HG02642 (cell line): Measurements from ENCODE around the gene MAP2.

ENCODE experiments used
- ATAC-seq: cut with Tn5 transposase; IDR thresholded peaks from one replicate; pipeline ENCODE4 v1.9.1; 2021; ENCODE audit warnings: mild to moderate bottlenecking; ENCODE audit not compliant: unreplicated experiment, poor library complexity

Gene MAP2

DNA sequence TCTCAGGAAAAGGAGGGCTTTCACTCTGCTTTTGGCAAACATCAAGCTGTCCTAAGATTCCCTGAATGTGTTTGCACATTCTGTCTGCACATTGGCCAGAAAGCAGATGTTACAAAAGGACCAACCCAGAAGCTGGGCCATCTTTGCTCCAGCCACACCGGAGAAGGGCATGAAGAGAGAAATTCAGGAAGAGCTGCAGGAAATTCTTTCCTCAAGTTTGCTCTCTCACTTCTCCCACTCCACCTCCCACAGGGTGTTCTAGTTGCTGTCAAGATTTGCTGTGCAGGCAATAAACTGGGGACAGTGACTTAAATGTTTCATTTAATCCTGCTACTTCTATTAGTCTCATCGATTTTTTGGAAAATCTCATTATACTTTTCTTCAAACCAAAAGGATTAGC, 210.1 kb downstream of the MAP2 start:
- no peak for ATAC-seq

DNA sequence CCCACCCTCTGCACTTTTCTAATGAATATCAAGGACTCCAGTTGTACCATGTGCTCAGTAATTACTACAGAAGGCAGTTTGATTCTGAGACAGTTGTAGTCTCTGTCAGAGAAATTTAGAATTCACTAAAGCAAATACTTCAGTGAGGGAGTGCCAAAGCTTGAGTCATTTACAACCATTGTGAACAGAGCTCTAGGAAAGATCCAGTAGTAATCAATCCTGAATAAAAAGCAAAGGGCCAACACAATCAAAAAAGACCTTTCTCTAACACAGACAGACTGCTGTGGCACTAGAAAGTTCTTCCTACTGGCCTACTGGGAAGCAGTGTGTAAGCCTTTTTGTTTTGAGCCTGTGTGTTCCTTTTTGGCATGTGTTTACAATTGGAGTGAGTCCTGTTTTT, 212.2 kb downstream of the MAP2 start:
- no peak for ATAC-seq

DNA sequence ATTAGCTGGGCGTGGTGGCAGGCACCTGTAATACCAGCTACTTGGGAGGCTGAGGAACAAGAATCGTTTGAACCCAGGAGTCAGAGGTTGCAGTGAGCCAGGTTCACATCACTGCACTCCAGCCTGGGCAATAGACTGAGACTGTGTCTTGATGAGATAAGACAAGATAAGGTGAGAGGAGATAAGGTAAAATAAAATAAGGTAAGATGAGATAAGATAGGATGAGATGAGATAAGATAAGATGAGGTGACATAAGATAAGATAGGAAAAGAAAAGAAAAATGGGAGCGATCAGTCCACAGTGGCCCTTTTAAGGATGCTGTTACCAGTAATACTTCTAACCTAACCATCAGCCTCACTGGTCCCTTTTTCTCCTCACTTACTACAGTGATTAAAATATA, 213.4 kb downstream of the MAP2 start:
- ATAC-seq = no peak

DNA sequence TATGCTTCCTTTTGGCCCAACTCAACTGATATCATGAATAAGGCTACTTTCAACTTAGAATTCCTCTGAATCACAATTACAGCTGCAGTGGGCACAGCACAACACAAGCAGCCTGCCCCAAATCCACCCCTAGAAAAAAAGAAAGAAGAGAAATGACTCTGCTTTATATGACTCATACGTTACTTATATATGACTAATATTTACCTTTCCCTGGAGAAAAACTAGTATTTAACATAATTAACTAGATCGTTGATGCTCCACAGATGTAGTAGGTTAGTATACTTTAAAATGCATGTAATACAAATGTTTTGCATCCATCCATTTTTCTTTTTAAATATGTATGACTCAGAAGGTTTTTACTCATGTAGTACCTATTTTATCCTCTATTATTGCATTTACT, 214.5 kb downstream of the MAP2 start:
- ATAC-seq = no peak

DNA sequence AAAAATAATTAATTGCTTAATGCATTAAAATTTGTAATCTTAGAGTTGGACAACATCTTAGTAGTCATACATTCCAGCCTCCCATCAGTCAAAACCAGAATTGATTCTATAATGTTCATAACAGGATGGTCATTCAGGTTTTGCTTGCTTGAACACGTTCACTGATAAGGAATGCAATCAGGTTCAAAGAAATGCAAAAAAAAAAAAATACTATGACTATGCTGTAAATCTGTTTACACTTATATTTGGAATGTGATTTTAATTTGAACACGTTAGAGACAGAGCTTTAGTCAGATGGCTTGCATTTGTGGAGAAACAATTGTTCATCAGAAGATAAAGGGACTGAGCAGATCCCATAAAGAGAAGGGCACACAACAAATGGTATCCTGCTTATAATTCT, 216.5 kb downstream of the MAP2 start:
- no peak for ATAC-seq

DNA sequence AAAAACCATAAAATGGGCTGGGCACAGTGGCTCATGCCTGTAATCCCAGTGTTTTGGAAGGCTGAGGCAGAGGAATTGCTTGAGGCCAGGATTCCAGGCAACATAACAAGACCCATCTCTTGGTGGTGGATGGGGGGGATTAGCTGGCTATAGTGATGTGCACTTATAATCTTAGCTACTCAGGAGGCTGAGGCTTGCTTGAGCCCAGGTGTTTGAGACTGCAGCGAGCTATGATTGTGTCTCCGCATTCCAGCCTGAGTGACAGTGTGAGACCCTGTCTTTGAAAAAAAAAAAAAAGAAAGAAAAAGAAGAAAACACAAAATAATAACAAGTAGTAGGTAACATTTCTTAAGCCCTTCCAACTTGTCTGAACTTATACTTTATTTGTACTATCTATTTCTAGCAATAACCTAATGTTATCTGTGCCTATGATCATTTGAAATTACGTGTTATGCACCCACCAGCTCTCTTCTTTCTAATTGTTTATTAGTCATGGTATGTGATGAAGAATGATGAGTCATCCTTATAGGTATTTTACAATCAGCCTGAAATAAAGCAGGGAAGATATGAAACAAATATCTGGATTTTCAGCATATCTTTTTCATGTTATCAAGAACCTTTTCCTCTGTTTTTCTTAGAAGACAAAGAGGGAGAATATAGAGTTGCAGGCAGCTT, 218.4 kb downstream of the MAP2 start:
- ATAC-seq = no peak

DNA sequence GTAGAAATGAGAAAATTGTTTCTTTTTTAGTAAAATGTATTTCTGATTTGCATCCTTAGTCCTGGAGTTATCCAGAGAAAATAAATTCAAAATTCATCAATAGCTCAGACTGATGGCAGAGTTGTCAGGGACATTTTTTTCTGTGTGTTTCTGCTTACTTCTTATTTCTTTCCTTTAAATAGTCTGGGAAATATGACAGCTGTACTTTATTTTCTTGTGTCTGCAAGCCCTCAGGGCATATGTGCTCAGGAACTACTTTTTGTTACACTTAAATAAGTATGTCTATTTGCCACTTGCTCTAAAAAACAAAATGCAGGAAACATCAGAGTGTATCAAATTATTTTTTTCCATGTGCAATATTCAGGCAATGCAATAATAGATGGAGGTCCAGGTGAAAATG, 221.0 kb downstream of the MAP2 start:
- ATAC-seq = no peak

DNA sequence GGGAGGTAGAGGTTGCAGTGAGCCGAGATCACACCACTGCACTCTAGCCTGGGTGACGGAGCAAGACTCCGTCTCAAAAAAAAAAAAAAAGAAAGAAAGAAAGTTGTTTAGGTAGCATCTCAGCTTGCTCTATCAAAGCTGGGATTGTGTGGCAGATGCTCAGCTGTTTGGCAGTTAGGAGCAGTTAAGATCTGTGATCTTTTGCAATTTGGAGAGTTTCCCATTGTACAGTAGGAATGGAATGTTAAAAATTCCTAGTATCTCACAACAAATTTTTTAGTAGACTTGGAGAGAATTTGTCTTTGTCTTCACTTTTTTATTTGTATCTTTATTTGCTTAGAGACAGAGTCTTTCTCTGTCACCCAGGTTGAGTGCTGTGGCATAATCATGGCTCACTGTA, 224.9 kb downstream of the MAP2 start:
- no peak for ATAC-seq

DNA sequence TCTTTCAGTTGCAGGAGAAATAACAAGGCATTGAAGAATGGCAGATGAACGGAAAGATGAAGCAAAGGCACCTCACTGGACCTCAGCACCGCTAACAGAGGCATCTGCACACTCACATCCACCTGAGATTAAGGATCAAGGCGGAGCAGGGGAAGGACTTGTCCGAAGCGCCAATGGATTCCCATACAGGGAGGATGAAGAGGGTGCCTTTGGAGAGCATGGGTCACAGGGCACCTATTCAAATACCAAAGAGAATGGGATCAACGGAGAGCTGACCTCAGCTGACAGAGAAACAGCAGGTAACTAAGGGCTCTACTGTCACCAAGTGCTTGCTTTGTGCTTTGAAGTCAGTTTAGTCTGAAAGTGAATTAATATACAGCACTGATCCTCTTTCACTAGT, 229.3 kb downstream of the MAP2 start:
- no peak for ATAC-seq

DNA sequence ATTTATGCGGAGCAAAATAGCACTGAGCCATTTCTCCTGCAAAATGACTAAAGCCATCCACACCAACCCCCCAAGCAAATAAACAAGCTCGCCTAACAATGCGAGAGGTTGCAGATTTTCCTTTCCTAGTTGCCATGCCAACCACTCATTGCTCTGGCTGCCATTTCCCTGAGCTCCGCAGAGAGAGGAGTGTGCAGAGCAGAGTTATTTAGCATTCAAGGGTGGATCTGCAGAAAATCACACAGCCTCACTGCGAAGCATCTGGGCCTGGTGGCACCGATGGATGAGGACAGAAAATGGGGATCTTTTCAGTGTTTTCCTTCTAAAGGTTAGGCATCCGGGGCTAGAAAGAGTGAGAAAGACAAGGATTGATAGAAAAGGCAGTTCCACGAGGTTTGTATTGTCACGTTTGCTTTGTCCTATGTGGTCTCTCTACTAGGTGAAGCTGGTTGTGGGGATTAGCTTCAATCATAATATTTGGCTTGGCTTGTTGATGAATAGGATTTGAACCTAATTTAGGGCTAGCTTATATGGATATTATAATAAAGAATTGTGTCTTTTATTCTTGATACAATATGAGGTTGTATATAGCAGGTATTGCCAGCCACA, 237.5 kb downstream of the MAP2 start:
- ATAC-seq = no peak

DNA sequence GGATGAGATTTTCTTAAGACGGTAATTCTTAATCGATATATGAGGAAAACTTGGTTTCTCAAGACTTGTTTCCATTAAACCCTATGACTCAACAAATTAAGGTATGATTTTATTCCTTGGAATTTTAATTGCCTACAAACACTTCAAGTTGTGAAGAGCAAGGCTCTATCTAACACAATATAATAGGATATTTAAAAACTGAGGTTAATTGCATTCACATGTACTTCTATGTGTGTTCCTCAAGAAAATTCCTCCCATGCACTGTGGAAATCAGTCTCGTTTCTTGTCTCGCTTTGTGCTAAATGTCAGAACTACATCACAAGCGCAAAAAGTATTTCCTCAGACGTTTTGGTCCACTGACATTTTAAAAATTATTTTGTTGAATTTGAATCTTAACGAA, 238.2 kb downstream of the MAP2 start:
- ATAC-seq = no peak

DNA sequence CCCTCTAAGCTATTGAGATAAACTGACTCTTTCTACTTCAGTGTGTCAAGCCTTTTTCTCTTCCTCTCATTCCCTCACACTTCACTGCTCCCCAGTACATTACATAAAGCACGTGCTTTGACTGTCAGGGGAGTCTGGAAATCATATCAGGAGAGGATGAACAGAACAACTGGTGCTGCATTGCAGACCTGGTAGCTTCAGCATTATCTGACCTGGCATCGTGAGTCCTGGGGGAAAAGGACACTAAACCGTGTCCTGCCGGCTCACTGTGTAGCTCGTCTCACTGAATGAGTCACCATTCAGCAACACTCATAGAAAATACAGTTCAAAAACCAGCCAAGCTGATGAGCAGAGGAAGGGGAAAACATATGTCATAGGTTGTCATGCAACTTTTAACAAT, 239.3 kb downstream of the MAP2 start:
- no peak for ATAC-seq

DNA sequence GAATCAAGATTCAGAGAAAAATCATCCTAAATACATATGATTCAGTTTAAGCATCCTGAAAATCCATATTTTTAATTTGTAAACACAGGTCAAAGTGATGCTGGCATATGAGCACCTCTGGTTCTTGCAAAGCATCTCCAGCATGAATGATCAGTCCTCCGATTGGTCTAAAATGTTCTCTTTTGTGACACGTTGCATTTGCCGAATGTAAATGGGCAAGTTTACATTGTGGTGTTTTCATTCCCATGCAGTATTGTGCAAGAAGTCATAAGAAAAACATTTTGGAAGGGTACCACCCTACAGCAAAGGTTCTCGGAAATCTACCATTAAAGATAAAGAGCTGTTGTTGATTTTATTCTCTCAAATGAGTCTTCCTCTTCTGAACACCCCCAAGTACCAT, 239.8 kb downstream of the MAP2 start:
- no peak for ATAC-seq

DNA sequence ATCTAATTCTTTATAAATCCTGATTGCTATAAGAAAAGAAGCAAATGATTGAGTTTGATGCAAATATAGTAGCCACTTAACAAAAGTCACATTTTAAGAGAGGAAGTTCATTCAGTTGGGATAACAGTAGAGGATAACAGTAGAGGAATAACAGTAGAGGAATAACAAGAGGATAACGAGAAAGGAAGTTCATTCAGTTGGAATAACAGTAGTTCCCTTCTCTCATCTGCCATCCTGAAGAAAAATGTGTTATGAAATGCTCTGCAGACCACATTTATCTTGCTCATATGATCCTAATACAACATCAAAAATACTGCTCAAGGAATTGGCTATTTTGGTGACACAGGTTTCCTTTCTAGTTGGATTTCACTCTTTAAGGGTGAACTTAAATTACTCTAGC, 242.4 kb downstream of the MAP2 start:
- no peak for ATAC-seq

DNA sequence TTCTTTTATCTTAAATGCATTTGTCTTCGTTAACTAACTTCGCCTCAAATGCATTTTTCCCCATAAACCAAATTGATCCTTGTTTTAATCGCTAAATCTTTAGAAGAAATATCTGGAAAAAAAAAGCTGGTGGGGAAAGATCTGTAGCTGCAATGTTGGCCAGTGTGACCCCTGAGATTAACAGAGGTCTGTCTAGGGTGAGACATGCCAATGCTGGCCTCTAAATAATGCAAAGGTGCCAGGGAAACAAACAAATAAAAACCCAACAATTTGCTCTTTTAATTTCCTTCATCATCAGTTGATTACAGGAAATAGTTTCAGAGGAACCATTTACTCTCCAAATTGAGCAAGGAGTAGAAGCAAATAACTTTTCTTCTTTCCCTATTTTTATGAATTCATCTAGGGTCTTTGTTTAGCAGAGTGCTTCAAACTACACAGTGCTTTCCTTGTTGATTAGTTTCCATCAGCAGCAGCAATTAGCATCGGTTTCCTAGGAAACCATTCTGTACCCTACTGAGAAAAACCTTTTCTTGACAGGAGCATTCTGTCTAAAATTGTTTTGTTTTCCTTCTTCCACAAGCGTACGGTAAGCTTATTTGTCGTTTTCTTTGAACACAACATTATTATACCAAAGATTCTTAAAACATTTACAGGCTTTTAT, 247.3 kb downstream of the MAP2 start:
- ATAC-seq = no peak

DNA sequence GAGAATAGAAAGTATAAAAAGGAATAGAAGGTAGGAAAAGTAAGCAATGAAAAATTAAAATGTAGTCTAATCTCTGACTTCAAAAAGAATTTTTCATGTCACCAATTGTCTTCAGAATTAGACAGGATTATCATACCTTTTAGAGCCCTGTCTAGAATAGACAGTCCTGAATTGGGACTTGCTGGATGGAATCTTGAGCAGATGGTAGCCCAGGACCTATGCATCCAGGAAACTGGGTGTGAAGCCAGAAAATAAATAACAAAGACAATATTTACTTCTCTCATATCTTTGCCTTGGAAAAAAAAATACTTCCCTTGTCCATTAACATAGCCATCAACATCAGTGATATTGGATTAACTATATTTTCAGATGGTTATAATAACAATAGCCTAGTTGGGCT, 250.0 kb downstream of the MAP2 start:
- ATAC-seq = no peak

DNA sequence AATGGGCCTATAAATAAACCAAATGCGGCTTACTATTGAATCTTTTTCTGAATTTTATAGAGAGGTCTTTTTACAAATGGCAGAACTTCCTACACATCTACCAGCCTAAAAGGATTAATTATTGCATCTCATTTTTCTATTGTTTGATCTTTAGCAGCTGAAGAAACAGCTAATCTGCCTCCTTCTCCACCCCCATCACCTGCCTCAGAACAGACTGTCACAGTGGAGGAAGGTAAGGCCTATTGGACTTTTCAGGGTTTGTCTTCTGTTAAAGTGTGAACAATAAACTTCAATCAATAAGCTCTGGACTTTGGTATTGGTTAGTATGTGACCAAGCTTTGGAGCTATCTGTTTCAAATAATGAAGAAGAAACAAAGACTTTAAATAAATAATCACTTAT, 256.7 kb downstream of the MAP2 start:
- no peak for ATAC-seq

DNA sequence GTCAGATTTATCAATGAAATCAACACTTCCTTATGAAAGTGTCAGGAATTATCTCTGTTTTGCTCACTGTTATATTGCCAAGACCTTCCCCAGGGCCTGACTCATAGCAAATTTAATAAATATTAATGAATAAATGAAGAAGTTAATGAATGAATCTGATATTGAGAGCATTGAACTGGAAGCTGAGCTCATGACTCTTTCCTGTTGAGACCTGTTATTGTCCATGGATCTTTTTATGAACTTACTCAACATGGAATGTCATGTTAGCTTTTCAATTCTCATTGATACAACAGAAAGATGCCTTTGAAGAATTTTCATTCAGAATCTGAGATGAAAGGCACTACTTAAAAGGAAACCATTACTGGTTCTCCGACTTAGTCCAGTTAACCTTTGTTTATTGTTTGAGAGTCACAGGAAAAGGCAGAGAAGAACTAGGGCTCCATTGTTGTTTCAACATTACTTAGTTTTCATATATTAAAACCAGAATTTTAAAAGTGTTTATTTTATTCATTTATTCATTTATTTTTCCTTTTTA, 257.4 kb downstream of the MAP2 start:
- ATAC-seq = no peak

DNA sequence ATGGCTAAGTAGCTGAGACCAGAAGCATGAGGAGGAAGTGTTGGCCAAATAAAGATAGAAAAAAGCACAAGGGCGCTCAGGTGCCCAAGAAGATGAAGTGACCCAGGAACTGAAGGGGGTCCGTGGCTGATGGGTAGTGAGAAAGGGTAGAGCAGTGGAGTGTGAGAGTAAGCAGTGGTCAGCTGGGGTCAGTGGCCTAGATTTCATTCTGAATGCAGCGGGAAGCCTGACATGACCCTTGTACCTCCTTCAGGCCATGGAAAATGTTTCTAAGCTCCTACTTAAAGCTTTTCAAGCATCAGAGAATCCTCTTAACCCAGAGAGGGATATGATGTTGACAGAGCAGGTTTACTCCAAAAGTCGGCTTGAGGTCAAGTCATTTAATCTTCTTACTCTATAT, 258.8 kb downstream of the MAP2 start:
- no peak for ATAC-seq

DNA sequence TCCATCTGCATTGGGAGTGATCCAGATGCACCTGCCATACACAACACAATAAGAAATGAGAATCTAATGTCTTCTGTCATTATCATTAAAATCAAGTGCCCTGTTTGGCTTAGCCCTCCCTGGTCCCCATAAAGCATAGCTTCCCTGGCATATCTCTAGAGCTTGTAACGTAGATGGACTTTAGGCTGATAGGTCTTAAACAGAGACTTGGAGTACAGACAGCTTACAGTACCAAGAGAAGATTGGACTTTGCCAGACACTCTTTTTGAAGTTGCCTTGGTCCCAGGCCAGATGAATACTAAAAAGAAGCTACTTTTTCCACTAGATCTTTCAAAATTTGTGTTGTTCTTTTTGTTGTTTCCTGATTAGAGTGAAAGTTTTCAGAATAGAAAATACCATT, 261.5 kb downstream of the MAP2 start:
- ATAC-seq = no peak

DNA sequence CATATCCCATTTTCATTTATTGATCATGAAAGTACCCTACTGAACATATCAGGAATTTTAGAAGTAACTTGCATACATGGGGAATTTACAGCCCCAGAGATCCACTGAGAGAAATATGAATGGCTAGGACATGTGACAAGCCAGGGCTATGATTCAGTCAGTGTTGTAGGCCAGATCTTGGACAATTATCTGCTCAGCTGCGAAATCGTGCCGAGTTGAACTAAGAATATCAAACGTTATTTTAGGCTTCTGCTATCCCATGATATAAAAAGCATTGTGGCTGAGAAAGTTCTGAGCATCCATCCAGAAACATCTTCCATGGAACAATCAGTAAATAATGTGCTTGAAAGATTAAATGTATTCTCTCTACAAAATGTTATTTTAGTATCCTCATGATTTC, 262.1 kb downstream of the MAP2 start:
- no peak for ATAC-seq

DNA sequence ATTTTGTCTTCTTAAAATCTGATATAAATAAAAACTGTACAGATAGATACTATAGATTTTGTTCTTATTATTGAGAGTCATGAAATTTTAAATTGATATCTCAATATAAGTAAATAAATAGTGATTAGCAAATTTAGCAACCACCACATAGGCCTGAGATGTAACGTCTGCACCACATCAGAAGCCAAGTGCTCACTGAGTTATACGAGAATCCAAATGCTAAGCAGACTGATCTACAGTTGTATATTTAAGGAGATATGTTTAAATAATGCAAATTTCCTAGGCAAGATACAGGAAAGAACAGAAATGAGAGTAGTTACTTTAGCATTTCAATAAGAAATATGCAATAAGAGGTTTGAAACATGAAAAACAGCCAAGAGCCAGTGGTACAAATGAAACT, 262.6 kb downstream of the MAP2 start:
- ATAC-seq = no peak
